Osteoblast (primary cell): Measurements from ENCODE around the gene RETNLB. TPM values are rescaled to one million over a fixed set of nuclear protein-coding genes. Genes with fewer than 3 reads are reported as not detected.
A peak's percentile ranks its signal among the peaks of the same experiment; 100 is the strongest.

ENCODE experiments used
- DNase-seq: peaks from one replicate; pipeline ENCODE4 v3.0.0; 2011; ENCODE audit warnings: low spot score, mixed read lengths; ENCODE audit not compliant: insufficient read length; ENCODE audit errors: missing footprints
- H2AFZ ChIP-seq: 2 replicates; pipeline ENCODE4 v1.6.0; 2011; ENCODE audit warnings: mild to moderate bottlenecking, low read length
- H3K27ac ChIP-seq: 2 replicates; pipeline ENCODE4 v1.5.1; 2011; ENCODE audit warnings: mild to moderate bottlenecking, low read depth, low read length, moderate library complexity
- H3K27me3 ChIP-seq: 2 replicates; pipeline ENCODE4 v1.6.0; 2012; ENCODE audit warnings: mild to moderate bottlenecking, control low read depth, inconsistent platforms, low read length, moderate library complexity; ENCODE audit not compliant: insufficient read depth
- H3K36me3 ChIP-seq: 2 replicates; pipeline ENCODE4 v1.5.1; 2011; ENCODE audit warnings: mild to moderate bottlenecking, low read length, control low read depth, moderate library complexity; ENCODE audit not compliant: insufficient read depth
- H3K4me1 ChIP-seq: 2 replicates; pipeline ENCODE4 v1.5.1; 2011; ENCODE audit warnings: mild to moderate bottlenecking, low read length, control low read depth, moderate library complexity; ENCODE audit not compliant: insufficient read depth
- H3K4me2 ChIP-seq: 2 replicates; pipeline ENCODE4 v1.6.0; 2011; ENCODE audit warnings: mild to moderate bottlenecking, low read length; ENCODE audit not compliant: insufficient read depth
- H3K4me3 ChIP-seq: fragments of 200-600 bp; sonication (generic); 3 replicates; pipeline ENCODE4 v1.5.1; 2012; ENCODE audit warnings: mild to moderate bottlenecking, low read length, inconsistent platforms; ENCODE audit not compliant: insufficient read depth
- H3K79me2 ChIP-seq: 2 replicates; pipeline ENCODE4 v1.6.0; 2012; ENCODE audit warnings: mild to moderate bottlenecking, low read length, control low read depth, inconsistent platforms; ENCODE audit not compliant: insufficient read depth
- H3K9me3 ChIP-seq: 2 replicates; pipeline ENCODE4 v1.5.1; 2011; ENCODE audit warnings: low read depth, low read length, control low read depth
- H4K20me1 ChIP-seq: 2 replicates; pipeline ENCODE4 v1.6.0; 2012; ENCODE audit warnings: mild to moderate bottlenecking, low read length, control low read depth; ENCODE audit not compliant: insufficient read depth
- CTCF ChIP-seq: IDR thresholded peaks from 2 replicates; pipeline ENCODE4 v1.5.1; 2011; ENCODE audit warnings: mild to moderate bottlenecking, low read depth, low read length, moderate library complexity; ENCODE audit errors: extremely low read depth
- total RNA-seq: library from RNA; depleted of rRNA; stranded (reverse); fragments of >200 nt; gene quantifications from 2 replicates; pipeline ENCODE4 v1.2.3, GENCODE V29; 2012

RETNLB gene
- not detected in 2 replicates for total RNA-seq

DNA sequence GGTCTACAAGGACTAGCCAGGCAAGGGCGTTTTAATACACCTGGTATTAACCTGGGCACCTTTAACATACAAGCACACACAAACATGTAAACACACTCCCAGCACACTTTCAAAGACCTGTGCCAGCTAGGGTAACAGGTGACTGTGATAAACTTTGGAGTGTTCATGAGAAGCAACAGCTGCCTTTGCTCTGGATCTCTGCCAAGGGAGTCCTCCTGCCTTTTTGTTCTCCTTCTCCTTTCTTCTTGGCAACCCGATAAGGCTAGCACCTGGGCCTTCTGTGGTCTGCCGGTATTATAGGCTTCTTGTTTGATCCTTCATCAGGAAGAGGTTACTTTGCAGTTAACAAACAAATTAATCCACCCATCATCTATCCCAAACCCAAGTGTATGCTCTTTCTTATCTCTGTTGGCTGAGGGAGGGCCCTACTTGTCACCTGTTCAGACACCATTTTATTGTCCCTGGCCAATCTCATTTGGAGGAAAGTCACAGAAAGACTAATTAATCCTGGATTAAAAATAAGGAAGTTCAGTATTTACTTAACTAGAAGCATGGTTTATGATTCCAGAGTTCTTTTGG lies at the start of gene RETNLB:
RETNLB (minus strand) TSS at position 7 of the 579 bp plus-strand sequence. CDS start 225 bp downstream, outside the sequence.
- no peaks in the 10 kb centered on the region for H3K4me1 ChIP-seq
- H3K9me3 ChIP-seq, result no peaks in the 10 kb centered on the region
- no peaks in the 10 kb centered on the region for H3K27me3 ChIP-seq
- H4K20me1 ChIP-seq, result no peaks in the 10 kb centered on the region
- no peak within 1 kb of the TSS for H3K4me3 ChIP-seq
- no peak within 1 kb of the TSS for H3K4me2 ChIP-seq
- H2AFZ ChIP-seq, result no peak within 1 kb of the TSS
- no peak for TF ChIP-seq CTCF
- H3K79me2 ChIP-seq, result no peaks in the 10 kb centered on the region
- no peaks in the 10 kb centered on the region for H3K36me3 ChIP-seq
- no peak within 1 kb of the TSS for H3K27ac ChIP-seq
- no peak for DNase-seq

DNA sequence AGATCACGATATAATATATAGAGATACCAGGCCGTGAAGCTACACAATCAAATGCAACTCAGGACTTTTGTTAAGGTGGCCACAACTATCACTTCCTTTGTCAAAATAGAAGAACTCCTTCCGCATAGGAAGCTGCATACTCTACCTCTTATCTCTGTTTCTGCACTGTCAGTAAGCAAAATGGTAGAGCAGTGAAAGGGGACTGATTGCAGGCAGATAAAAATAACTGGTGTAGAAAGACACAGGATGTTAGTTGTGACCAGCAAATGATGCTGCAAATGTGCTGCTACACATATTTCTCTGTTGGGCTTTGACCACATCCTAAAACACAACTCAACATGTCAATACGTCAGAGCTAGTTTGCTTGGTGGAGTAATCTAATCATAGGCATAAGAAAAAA lies 49.1 kb upstream of the RETNLB start:
- Histone ChIP-seq H3K4me2 (no peak overlapping the region), H3K27me3 (no peaks in the 10 kb centered on the region), H3K36me3 (no peaks in the 10 kb centered on the region), H3K9me3 (no peaks in the 10 kb centered on the region), H4K20me1 (no peaks in the 10 kb centered on the region), H2AFZ (no peak overlapping the region), H3K4me1 (no peaks in the 10 kb centered on the region), H3K27ac (no peak overlapping the region), H3K79me2 (no peaks in the 10 kb centered on the region), H3K4me3 (no peak overlapping the region)
- DNase-seq, result no peak
- TF ChIP-seq CTCF, result no peak

DNA sequence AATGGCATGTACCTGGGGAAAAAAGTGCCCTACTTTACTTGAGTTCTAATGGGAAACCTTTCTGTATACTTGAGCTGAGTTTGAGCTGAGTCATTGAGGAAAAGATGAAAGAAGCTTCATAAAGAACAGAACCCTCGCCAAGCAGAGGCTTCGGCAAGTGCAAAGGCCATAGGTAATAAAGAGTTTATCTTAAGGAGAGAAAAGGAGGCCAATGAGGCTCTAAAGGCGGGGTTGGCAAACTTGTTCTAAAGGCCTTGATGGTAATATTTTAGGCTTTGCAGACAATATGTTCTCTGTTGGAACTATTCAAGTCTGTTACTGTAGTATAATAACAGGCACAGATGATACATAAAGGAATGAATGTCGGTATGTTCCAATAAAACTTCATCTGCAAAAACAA lies 47.8 kb upstream of the RETNLB start:
- H3K27me3 ChIP-seq, result no peaks in the 10 kb centered on the region
- H3K79me2 ChIP-seq, result no peaks in the 10 kb centered on the region
- H3K4me3 ChIP-seq, result no peak overlapping the region
- H2AFZ ChIP-seq, result no peak overlapping the region
- no peak overlapping the region for H3K4me2 ChIP-seq
- H4K20me1 ChIP-seq, result no peaks in the 10 kb centered on the region
- H3K36me3 ChIP-seq, result no peaks in the 10 kb centered on the region
- H3K4me1 ChIP-seq, result no peaks in the 10 kb centered on the region
- DNase-seq, result no peak
- no peak overlapping the region for H3K27ac ChIP-seq
- H3K9me3 ChIP-seq, result no peaks in the 10 kb centered on the region
- TF ChIP-seq CTCF, result no peak

GRCh38 chr3:108804437-108804836 lies 47.2 kb upstream of the RETNLB start:
- Histone ChIP-seq H3K79me2 (no peaks in the 10 kb centered on the region), H3K36me3 (no peaks in the 10 kb centered on the region), H3K27ac (no peak overlapping the region), H2AFZ (no peak overlapping the region), H3K4me1 (no peaks in the 10 kb centered on the region), H4K20me1 (no peaks in the 10 kb centered on the region), H3K27me3 (no peaks in the 10 kb centered on the region), H3K9me3 (no peaks in the 10 kb centered on the region), H3K4me2 (no peak overlapping the region), H3K4me3 (no peak overlapping the region)
- peak; percentile 26 for DNase-seq
- no peak for TF ChIP-seq CTCF
